GM18520 (cell line): ENCODE data around the gene FXR2.
"Not testable (repeated sequence)": the region's sequence is repeated elsewhere in the genome, so short reads cannot be mapped to it uniquely, and the experiment has no call there.

ENCODE experiments used
- ATAC-seq: cut with Tn5 transposase; IDR thresholded peaks from one replicate; pipeline ENCODE4 v1.9.1; 2021; ENCODE audit not compliant: unreplicated experiment

The FXR2 gene

GRCh38 chr17:7629939-7630571 is 15.4 kb upstream of the FXR2 start, which contains the start of gene SHBG:
Gene SHBG, plus strand, starts transcription at chr17:7630135. Its CDS starts 38 bp downstream, at chr17:7630173.
- ATAC-seq, result no peak

GRCh38 chr17:7627250-7628121 is 12.8 kb upstream of the FXR2 start, which contains the start of gene SAT2:
Gene SAT2, minus strand, starts transcription at chr17:7627821. Its CDS starts 186 bp downstream, at chr17:7627635.
- peak; percentile 66 for ATAC-seq

GRCh38 chr17:7626956-7627249 is 12.2 kb upstream of the FXR2 start:
- no peak for ATAC-seq

- no peak for ATAC-seq
These were observed 11.6 kb upstream of the FXR2 start for GRCh38 chr17:7626307-7626706.

GRCh38 chr17:7625749-7626148 is 11.1 kb upstream of the FXR2 start:
- not testable (repeated sequence) for ATAC-seq

- ATAC-seq, result no peak
These were observed 9.0 kb upstream of the FXR2 start for GRCh38 chr17:7623661-7624060.

- ATAC-seq, result no peak
These were observed 6.1 kb upstream of the FXR2 start for GRCh38 chr17:7620835-7621234.

- ATAC-seq, result no peak
These were observed 3.9 kb upstream of the FXR2 start for GRCh38 chr17:7618608-7619007.

GRCh38 chr17:7615265-7615747 is 609 bp upstream of the FXR2 start:
- ATAC-seq, result no peak

GRCh38 chr17:7613769-7614424 is 800 bp downstream of the FXR2 start:
- no peak for ATAC-seq

GRCh38 chr17:7612294-7612640 is 2.4 kb downstream of the FXR2 start:
- ATAC-seq, result no peak

- no peak for ATAC-seq
These were observed 2.9 kb downstream of the FXR2 start for GRCh38 chr17:7611635-7612293.

GRCh38 chr17:7610641-7611040 is 4.1 kb downstream of the FXR2 start:
- no peak for ATAC-seq

- no peak for ATAC-seq
These were observed 8.4 kb downstream of the FXR2 start for GRCh38 chr17:7606280-7606679.

- not testable (repeated sequence) for ATAC-seq
These were observed 17.1 kb downstream of the FXR2 start for GRCh38 chr17:7597561-7597960.

- no peak for ATAC-seq
These were observed 21.4 kb downstream of the FXR2 start for GRCh38 chr17:7593296-7593695.

- ATAC-seq, result no peak
These were observed 22.2 kb downstream of the FXR2 start for GRCh38 chr17:7592422-7593021.

GRCh38 chr17:7591596-7591995 is 23.1 kb downstream of the FXR2 start:
- ATAC-seq, result no peak

- no peak for ATAC-seq
These were observed 24.0 kb downstream of the FXR2 start for GRCh38 chr17:7590743-7591142.

GRCh38 chr17:7589891-7590691 is 24.6 kb downstream of the FXR2 start, which contains the start of gene SOX15:
Gene SOX15, minus strand, starts transcription at chr17:7590094. Its CDS starts 418 bp downstream, at chr17:7589676.
- no peak for ATAC-seq
